Right cardiac atrium (tissue), 5 donors: ENCODE results near the gene ARRDC4. TPM values are rescaled to one million over a fixed set of nuclear protein-coding genes. Genes with fewer than 3 reads are reported as not detected.

ENCODE experiments used
- ATAC-seq, 2 donors: fragments of 200-7000 bp; cut with Tn5 transposase; one replicate each; pipeline versions ENCODE4 v1.8.0 to v1.9.1; 2020; ENCODE audit warnings: moderate library complexity in 2 of 2, mild to moderate bottlenecking in 1 of 2
- DNase-seq, 3 donors: peaks; one replicate each; pipeline ENCODE4 v3.0.0-alpha.2; 2020
- H3K27ac ChIP-seq: one replicate; pipeline ENCODE4 v1.5.1; 2013; ENCODE audit warnings: mild to moderate bottlenecking, low read length, control low read depth, moderate library complexity
- H3K27me3 ChIP-seq: one replicate; pipeline ENCODE4 v1.6.1; 2013; ENCODE audit not compliant: control insufficient read depth, insufficient read depth
- H3K4me1 ChIP-seq: one replicate; pipeline ENCODE4 v1.6.1; 2013; ENCODE audit warnings: low read length; ENCODE audit not compliant: control insufficient read depth, insufficient read depth
- H3K4me3 ChIP-seq: one replicate; pipeline ENCODE4 v1.5.1; 2013; ENCODE audit warnings: low read length, control low read depth
- H3K9me3 ChIP-seq: one replicate; pipeline ENCODE4 v1.6.1; 2013; ENCODE audit warnings: low read length; ENCODE audit not compliant: control insufficient read depth
- WGBS: extraction: QIAGEN DNeasy Blood & Tissue Kit; methylation state at CpG from one replicate; pipeline ENCODE4 v1.1.7; 2013; 5-methylcytosine and 5-hydroxymethylcytosine counted together
- intact Hi-C, 4 donors: fragments of 100-400 bp; cut with DNase I; formaldehyde crosslinking; loops; one replicate each; pipeline versions ENCODE4 v1.11.0 to v1.14.0; 2022 to 2023
- polyA plus RNA-seq: library from polyadenylated mRNA; stranded (reverse); fragments of 200-250 nt; gene quantifications from one replicate; pipeline ENCODE4 v1.2.3, GENCODE V29; 2013
- total RNA-seq, 4 donors: library from RNA; stranded (reverse); fragmentation: NEBNext Ultra II Directional; extraction: Animal tissue kit (Norgen Biotek cat#: 25700); gene quantifications; one replicate each; pipeline ENCODE4 v1.2.1, GENCODE V29; 2021
- donor health status: healthy with polysubstance abuse.
- donor health status: DM: no; HTN: yes; CAD: no.
- donor health status: DM: no; HTN: no; CAD: no.
- donor health status: DM: no; HTN: yes; CAD: no; lungs with severe emphysema.
- donor health status: DM: yes; HTN: yes; CAD: no.

ARRDC4 gene
- total and polyA plus RNA-seq, 5 donors = 21.8 to 26.6 (median 22.1) TPM

- no peaks in the 10 kb centered on the region for H3K4me1 ChIP-seq
- ATAC-seq = no peak
- no peak overlapping the region for H3K4me3 ChIP-seq
- H3K9me3 ChIP-seq = no peaks in the 10 kb centered on the region
- WGBS = 80% methylated on average over 5 of the region's 5 CpGs
- H3K27ac ChIP-seq = no peak overlapping the region
- no peak for DNase-seq
- H3K27me3 ChIP-seq = no peaks in the 10 kb centered on the region
- intact Hi-C loops = loop anchor here in 1 of 4 donors (10.0 kb wide), 1 partner anchor 296 kb away; no protein-coding TSS in a partner anchor
Observed at GRCh38 chr15:97998307-97999071, 38.0 kb downstream of the ARRDC4 start.

GRCh38 chr15:98000249-98001203 is 40.0 kb downstream of the ARRDC4 start:
- intact Hi-C loops = loop anchor here in 1 of 4 donors (10.0 kb wide), 1 partner anchor 86 kb away; no protein-coding TSS in a partner anchor
- Histone ChIP-seq H3K27me3 (no peaks in the 10 kb centered on the region), H3K4me1 (no peaks in the 10 kb centered on the region), H3K9me3 (no peaks in the 10 kb centered on the region), H3K4me3 (no peak overlapping the region), H3K27ac (no peak overlapping the region)
- 84% methylated on average over 11 of the region's 11 CpGs for WGBS
- DNase-seq (no peak), ATAC-seq (peak; percentile 29 to 30)

- H3K9me3 ChIP-seq = no peaks in the 10 kb centered on the region
- no peaks in the 10 kb centered on the region for H3K4me1 ChIP-seq
- intact Hi-C loops = loop anchor here in 1 of 4 donors (10.0 kb wide), 1 partner anchor 87 kb away; no protein-coding TSS in a partner anchor
- no peak overlapping the region for H3K4me3 ChIP-seq
- 96% methylated on average over 10 of the region's 10 CpGs for WGBS
- H3K27ac ChIP-seq = no peak overlapping the region
- no peak for ATAC-seq
- DNase-seq = no peak
- H3K27me3 ChIP-seq = no peaks in the 10 kb centered on the region
Observed at GRCh38 chr15:98001663-98002194, 41.2 kb downstream of the ARRDC4 start.

GRCh38 chr15:98002419-98002818 is 41.9 kb downstream of the ARRDC4 start:
- H3K27ac ChIP-seq = no peak overlapping the region
- no peaks in the 10 kb centered on the region for H3K4me1 ChIP-seq
- no peaks in the 10 kb centered on the region for H3K9me3 ChIP-seq
- H3K4me3 ChIP-seq = no peak overlapping the region
- intact Hi-C loops = loop anchor here in 1 of 4 donors (10.0 kb wide), 1 partner anchor 88 kb away; no protein-coding TSS in a partner anchor
- DNase-seq (no peak), ATAC-seq (no peak)
- 89% methylated on average over 3 of the region's 3 CpGs for WGBS
- no peaks in the 10 kb centered on the region for H3K27me3 ChIP-seq

- Histone ChIP-seq H3K4me1 (no peaks in the 10 kb centered on the region), H3K27ac (no peak overlapping the region), H3K27me3 (no peaks in the 10 kb centered on the region), H3K4me3 (no peak overlapping the region), H3K9me3 (no peaks in the 10 kb centered on the region)
- intact Hi-C loops = loop anchor here in 1 of 4 donors (10.0 kb wide), 1 partner anchor 88 kb away; no protein-coding TSS in a partner anchor
- WGBS = 82% methylated on average over 4 of the region's 4 CpGs
- ATAC-seq (no peak), DNase-seq (no peak)
Observed at GRCh38 chr15:98002866-98003265, 42.4 kb downstream of the ARRDC4 start.

- 78% methylated on average over 5 of the region's 5 CpGs for WGBS
- intact Hi-C loops = loop anchor here in 1 of 4 donors (10.0 kb wide), 1 partner anchor 89 kb away; no protein-coding TSS in a partner anchor
- DNase-seq (no peak), ATAC-seq (no peak)
- Histone ChIP-seq H3K9me3 (no peaks in the 10 kb centered on the region), H3K4me1 (no peaks in the 10 kb centered on the region), H3K27me3 (no peaks in the 10 kb centered on the region), H3K4me3 (no peak overlapping the region), H3K27ac (no peak overlapping the region)
Observed at GRCh38 chr15:98003518-98003917, 43.0 kb downstream of the ARRDC4 start.

GRCh38 chr15:98003996-98004395 is 43.5 kb downstream of the ARRDC4 start:
- Histone ChIP-seq H3K27ac (no peak overlapping the region), H3K4me3 (no peak overlapping the region), H3K4me1 (no peaks in the 10 kb centered on the region), H3K27me3 (no peaks in the 10 kb centered on the region), H3K9me3 (no peaks in the 10 kb centered on the region)
- intact Hi-C loops = loop anchor here in 1 of 4 donors (10.0 kb wide), 1 partner anchor 89 kb away; no protein-coding TSS in a partner anchor
- WGBS = 62% methylated on average over 3 of the region's 3 CpGs
- no peak for DNase-seq
- ATAC-seq = no peak

- intact Hi-C loops = loop anchor here in 1 of 4 donors (10.0 kb wide), 1 partner anchor 91 kb away; no protein-coding TSS in a partner anchor
- Histone ChIP-seq H3K27ac (no peak overlapping the region), H3K4me1 (no peaks in the 10 kb centered on the region), H3K27me3 (no peaks in the 10 kb centered on the region), H3K9me3 (no peaks in the 10 kb centered on the region), H3K4me3 (no peak overlapping the region)
- no peak for ATAC-seq
- DNase-seq = no peak
- 78% methylated on average over 9 of the region's 9 CpGs for WGBS
Observed at GRCh38 chr15:98005659-98006058, 45.2 kb downstream of the ARRDC4 start.

- Histone ChIP-seq H3K4me3 (no peak overlapping the region), H3K9me3 (no peaks in the 10 kb centered on the region), H3K27ac (no peak overlapping the region), H3K4me1 (no peaks in the 10 kb centered on the region), H3K27me3 (no peaks in the 10 kb centered on the region)
- ATAC-seq = no peak
- no peak for DNase-seq
- intact Hi-C loops = loop anchor here in 1 of 4 donors (10.0 kb wide), 1 partner anchor 94 kb away; no protein-coding TSS in a partner anchor
- WGBS = 81% methylated on average over 4 of the region's 4 CpGs
Observed at GRCh38 chr15:98009169-98009568, 48.7 kb downstream of the ARRDC4 start.

GRCh38 chr15:98009971-98010370 is 49.5 kb downstream of the ARRDC4 start:
- Histone ChIP-seq H3K4me3 (no peak overlapping the region), H3K27me3 (no peaks in the 10 kb centered on the region), H3K4me1 (no peaks in the 10 kb centered on the region), H3K9me3 (no peaks in the 10 kb centered on the region), H3K27ac (no peak overlapping the region)
- WGBS = 61% methylated on average over 6 of the region's 6 CpGs
- ATAC-seq (no peak), DNase-seq (no peak)
- intact Hi-C loops = loop anchor here in 1 of 4 donors (10.0 kb wide), 1 partner anchor 95 kb away; no protein-coding TSS in a partner anchor
